Keratinocyte (primary cell): ENCODE measurements around the gene SC5D. TPM values are rescaled to one million over a fixed set of nuclear protein-coding genes. Genes with fewer than 3 reads are reported as not detected.
A peak's percentile ranks its signal among the peaks of the same experiment; 100 is the strongest.

Source experiments
- DNase-seq: peaks from one replicate; pipeline ENCODE4 v3.0.0-alpha.2; 2011; ENCODE audit warnings: low read depth, missing footprints, low spot score
- FAIRE-seq: peaks from 2 replicates; lab custom pipeline; 2011; peaks lifted over from hg19 to GRCh38; lab: Jason Lieb, UNC
- H2AFZ ChIP-seq: 2 replicates; pipeline ENCODE4 v1.6.0; 2012; ENCODE audit warnings: low read length, control low read depth, inconsistent platforms; ENCODE audit not compliant: control insufficient read depth
- H3K27ac ChIP-seq: 2 replicates; pipeline ENCODE4 v1.5.1; 2011; ENCODE audit warnings: low read length; ENCODE audit not compliant: control insufficient read depth, insufficient read depth
- H3K27me3 ChIP-seq: 3 replicates; pipeline ENCODE4 v1.6.0; 2011; ENCODE audit warnings: low read length; ENCODE audit not compliant: control insufficient read depth, insufficient read depth; ENCODE audit errors: extremely low read depth
- H3K36me3 ChIP-seq, 2 experiments: 2 replicates in 1 of 2; 3 replicates in 1 of 2; pipeline ENCODE4 v1.5.1; 2011; ENCODE audit warnings: low read length in 2 of 2, mild to moderate bottlenecking in 1 of 2; ENCODE audit not compliant: control insufficient read depth in 2 of 2, insufficient read depth in 2 of 2; ENCODE audit errors: extremely low read depth in 1 of 2
- H3K4me1 ChIP-seq: 3 replicates; pipeline ENCODE4 v1.5.1; 2011; ENCODE audit warnings: low read length; ENCODE audit not compliant: control insufficient read depth, insufficient read depth; ENCODE audit errors: extremely low read depth
- H3K4me2 ChIP-seq: 3 replicates; pipeline ENCODE4 v1.6.0; 2011; ENCODE audit warnings: low read depth, low read length; ENCODE audit not compliant: control insufficient read depth, insufficient read depth; ENCODE audit errors: extremely low read depth
- H3K4me3 ChIP-seq, 3 experiments: fragments of 200-600 bp in 1 of 3; sonication (generic) in 1 of 3; 2 replicates in 2 of 3; 3 replicates in 1 of 3; pipeline ENCODE4 v1.5.1; 2011 to 2016; ENCODE audit warnings: low read length in 3 of 3, mild to moderate bottlenecking in 3 of 3, control low read depth in 2 of 3, inconsistent platforms in 1 of 3, low read depth in 1 of 3, mixed read lengths in 1 of 3, mixed run types in 1 of 3, moderate library complexity in 1 of 3; ENCODE audit not compliant: control insufficient read depth in 2 of 3, insufficient read depth in 2 of 3; ENCODE audit errors: extremely low read depth in 1 of 3
- H3K79me2 ChIP-seq: 2 replicates; pipeline ENCODE4 v1.6.0; 2012; ENCODE audit warnings: low read length; ENCODE audit not compliant: control insufficient read depth, insufficient read depth
- H3K9ac ChIP-seq: 3 replicates; pipeline ENCODE4 v1.6.0; 2011; ENCODE audit warnings: low read length; ENCODE audit not compliant: control insufficient read depth, insufficient read depth; ENCODE audit errors: extremely low read depth
- H3K9me1 ChIP-seq: 3 replicates; pipeline ENCODE4 v1.6.0; 2011; ENCODE audit warnings: low read length; ENCODE audit not compliant: control insufficient read depth, insufficient read depth; ENCODE audit errors: extremely low read depth
- H3K9me3 ChIP-seq: 2 replicates; pipeline ENCODE4 v1.5.1; 2012; ENCODE audit warnings: low read depth, low read length; ENCODE audit not compliant: control insufficient read depth
- H4K20me1 ChIP-seq: 3 replicates; pipeline ENCODE4 v1.6.0; 2011; ENCODE audit warnings: low read length; ENCODE audit not compliant: control insufficient read depth, insufficient read depth; ENCODE audit errors: extremely low read depth
- EZH2 ChIP-seq: IDR thresholded peaks from one replicate; pipeline ENCODE4 v1.6.1; 2012; ENCODE audit warnings: inconsistent platforms, mild to moderate bottlenecking, low read length, moderate library complexity
- dilution Hi-C: fragments of 300-500 bp; cut with MboI; formaldehyde crosslinking; loops from one replicate; pipeline ENCODE4 v1.7.0; 2020; ENCODE audit warnings: low sequenced_read_pairs; ENCODE audit not compliant: extremely low pct_ligation_motif_present
- polyA minus RNA-seq, 3 experiments: library from RNA; depleted of rRNA, polyadenylated mRNA; stranded (reverse); fragments of >200 nt; gene quantifications; 1 replicate in 1 of 3; 2 replicates in 1 of 3; 3 replicates in 1 of 3; pipeline ENCODE4 v1.2.3, GENCODE V29; 2011
- polyA plus RNA-seq, 5 experiments: library from polyadenylated mRNA; depleted of rRNA in 3 of 5; stranded (reverse) in 3 of 5; stranded (forward) in 1 of 5; unstranded in 1 of 5; fragments of >200 nt; gene quantifications; 1 replicate in 1 of 5; 2 replicates in 3 of 5; 3 replicates in 1 of 5; pipeline versions ENCODE4 v1.2.1 to v1.2.3, GENCODE V29; 2011 to 2012; ENCODE audit warnings: missing spikeins in 2 of 5, low read depth in 1 of 5, low replicate concordance in 1 of 5
- TF ChIP-seq, protein P1 (sequence below), 3 experiments: IDR thresholded peaks in 1 of 3; conservative IDR thresholded peaks in 1 of 3; optimal IDR thresholded peaks in 1 of 3; 2 replicates in 2 of 3; 3 replicates in 1 of 3; pipeline versions ENCODE3 to v1.5.1; 2011; ENCODE audit warnings: low read length in 3 of 3, mild to moderate bottlenecking in 3 of 3, moderate library complexity in 2 of 3, control low read depth in 1 of 3, inconsistent platforms in 1 of 3; ENCODE audit not compliant: insufficient read depth in 2 of 3; ENCODE audit errors: extremely low read depth in 1 of 3

Gene SC5D, protein sequence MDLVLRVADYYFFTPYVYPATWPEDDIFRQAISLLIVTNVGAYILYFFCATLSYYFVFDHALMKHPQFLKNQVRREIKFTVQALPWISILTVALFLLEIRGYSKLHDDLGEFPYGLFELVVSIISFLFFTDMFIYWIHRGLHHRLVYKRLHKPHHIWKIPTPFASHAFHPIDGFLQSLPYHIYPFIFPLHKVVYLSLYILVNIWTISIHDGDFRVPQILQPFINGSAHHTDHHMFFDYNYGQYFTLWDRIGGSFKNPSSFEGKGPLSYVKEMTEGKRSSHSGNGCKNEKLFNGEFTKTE
- 112 to 273 TPM (median 259 TPM) in 3 replicates for polyA plus RNA-seq
- polyA plus RNA-seq (2011; ENCODE audit: low read depth): 20.6 TPM
- 60.9 and 114 TPM in 2 replicates for polyA plus RNA-seq (2011; cell fraction: cytosol; rRNA removed)
- polyA plus RNA-seq (2011; cell fraction: nucleus; rRNA removed): 163 and 241 TPM in 2 replicates
- polyA plus RNA-seq (2012; ENCODE audit: low replicate concordance): 99.9 and 119 TPM in 2 replicates
- polyA minus RNA-seq: 142 to 283 TPM (median 212 TPM) in 3 replicates
- polyA minus RNA-seq (2011; cell fraction: cytosol; rRNA and poly(A)+ RNA removed): 103 TPM
- polyA minus RNA-seq (2011; cell fraction: nucleus; rRNA and poly(A)+ RNA removed): 220 and 372 TPM in 2 replicates

DNA sequence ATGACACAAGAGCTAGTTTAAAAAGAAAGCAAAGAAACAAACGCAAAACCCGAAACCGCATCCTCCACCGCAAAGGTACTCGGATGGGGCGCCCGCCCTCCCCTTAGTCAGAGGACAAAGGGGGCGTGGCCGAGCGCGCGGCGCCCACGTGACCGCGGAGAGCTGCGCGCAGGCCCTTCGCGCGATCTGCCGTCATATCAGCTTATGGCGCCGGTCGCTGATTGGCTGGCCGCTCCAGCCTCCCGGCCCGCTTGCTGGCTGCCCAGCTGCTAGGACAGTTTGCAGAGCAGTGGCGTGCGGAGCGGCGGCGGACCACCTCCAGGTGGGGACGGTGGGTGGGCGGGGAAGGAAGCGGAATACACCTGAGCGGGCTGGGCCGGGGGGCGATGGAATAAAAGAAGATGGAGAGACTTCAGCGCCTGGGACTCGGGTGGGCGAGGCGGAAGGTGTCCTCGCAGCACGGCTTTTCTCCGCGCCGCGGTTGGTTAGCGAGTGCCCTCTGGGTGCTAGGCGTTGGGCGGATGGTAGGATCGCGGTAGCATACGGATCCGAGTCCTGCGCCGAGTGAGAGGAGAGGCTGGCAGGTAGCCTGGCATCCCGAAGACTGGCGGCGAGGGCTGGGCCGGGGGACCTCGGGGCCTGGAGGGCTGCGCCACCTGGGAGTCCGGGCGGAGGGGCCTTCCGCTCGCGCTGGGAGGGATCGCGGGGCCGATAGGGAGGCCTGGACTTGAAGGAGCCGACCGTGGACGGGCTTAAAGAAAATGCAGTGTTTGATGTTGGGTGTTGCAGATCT lies at the start of gene SC5D:
SC5D (plus strand) TSS at position 277 of the 793 bp plus-strand sequence. CDS start 10,605 bp downstream, outside the sequence.
- no peaks in the 10 kb centered on the region for H3K27me3 ChIP-seq
- peak within 1 kb of the TSS; percentile 100 for H3K4me2 ChIP-seq
- FAIRE-seq (peak; percentile 71), DNase-seq (peak; percentile 55)
- TF ChIP-seq, protein P1, sequence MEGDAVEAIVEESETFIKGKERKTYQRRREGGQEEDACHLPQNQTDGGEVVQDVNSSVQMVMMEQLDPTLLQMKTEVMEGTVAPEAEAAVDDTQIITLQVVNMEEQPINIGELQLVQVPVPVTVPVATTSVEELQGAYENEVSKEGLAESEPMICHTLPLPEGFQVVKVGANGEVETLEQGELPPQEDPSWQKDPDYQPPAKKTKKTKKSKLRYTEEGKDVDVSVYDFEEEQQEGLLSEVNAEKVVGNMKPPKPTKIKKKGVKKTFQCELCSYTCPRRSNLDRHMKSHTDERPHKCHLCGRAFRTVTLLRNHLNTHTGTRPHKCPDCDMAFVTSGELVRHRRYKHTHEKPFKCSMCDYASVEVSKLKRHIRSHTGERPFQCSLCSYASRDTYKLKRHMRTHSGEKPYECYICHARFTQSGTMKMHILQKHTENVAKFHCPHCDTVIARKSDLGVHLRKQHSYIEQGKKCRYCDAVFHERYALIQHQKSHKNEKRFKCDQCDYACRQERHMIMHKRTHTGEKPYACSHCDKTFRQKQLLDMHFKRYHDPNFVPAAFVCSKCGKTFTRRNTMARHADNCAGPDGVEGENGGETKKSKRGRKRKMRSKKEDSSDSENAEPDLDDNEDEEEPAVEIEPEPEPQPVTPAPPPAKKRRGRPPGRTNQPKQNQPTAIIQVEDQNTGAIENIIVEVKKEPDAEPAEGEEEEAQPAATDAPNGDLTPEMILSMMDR (optimal IDR thresholded peaks at IDR 0.05 in 1 of 3, IDR thresholded peaks at IDR 0.05 in 1 of 3, conservative IDR thresholded peaks at IDR 0.05 in 1 of 3; ENCODE audit: extremely low read depth in 1 of 3, insufficient read depth in 2 of 3, low read length in 3 of 3): no peak
- TF ChIP-seq EZH2: no peak
- H3K36me3 ChIP-seq: peaks cover 0 to 7% of the 10 kb centered on the region in 2 experiments
- no peaks in the 10 kb centered on the region for H4K20me1 ChIP-seq
- H3K9ac ChIP-seq: peak within 1 kb of the TSS; percentile 88
- dilution Hi-C loops: no loop called here
- H3K27ac ChIP-seq: peak within 1 kb of the TSS; percentile 86
- H3K4me3 ChIP-seq: peak within 1 kb of the TSS; percentile 82 to 97 (median 86)
- peaks cover 20% of the 10 kb centered on the region for H3K4me1 ChIP-seq
- H3K9me3 ChIP-seq: no peaks in the 10 kb centered on the region
- H2AFZ ChIP-seq: peak within 1 kb of the TSS; percentile 97
- peaks cover 51% of the 10 kb centered on the region for H3K79me2 ChIP-seq
- H3K9me1 ChIP-seq: peaks cover 2% of the 10 kb centered on the region

DNA sequence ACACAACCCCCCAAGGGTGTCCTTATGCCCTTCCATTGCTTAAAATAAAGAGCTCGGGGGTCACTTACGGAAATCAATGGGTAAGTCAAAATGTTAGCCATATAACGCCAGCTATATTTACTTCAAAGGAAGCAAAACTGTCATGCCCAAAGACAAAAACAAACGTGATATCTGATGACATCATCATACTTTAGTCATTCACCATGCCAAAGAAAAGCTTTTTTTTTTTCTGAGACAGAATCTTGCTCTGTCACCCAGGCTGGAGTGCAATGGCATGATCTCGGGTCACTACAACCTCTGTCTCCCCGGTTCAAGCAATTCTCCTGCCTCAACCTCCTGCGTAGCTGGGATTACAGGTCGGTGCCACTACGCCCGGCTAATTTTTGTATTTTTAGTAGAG lies 47.7 kb upstream of the SC5D start:
- no peaks in the 10 kb centered on the region for H3K9me3 ChIP-seq
- H3K9ac ChIP-seq: no peak overlapping the region
- DNase-seq (no peak), FAIRE-seq (no peak)
- H3K4me1 ChIP-seq: peaks cover 7% of the 10 kb centered on the region
- dilution Hi-C loops: no loop called here
- TF ChIP-seq, protein P1 (optimal IDR thresholded peaks at IDR 0.05 in 1 of 3, IDR thresholded peaks at IDR 0.05 in 1 of 3, conservative IDR thresholded peaks at IDR 0.05 in 1 of 3; ENCODE audit: extremely low read depth in 1 of 3, insufficient read depth in 2 of 3, low read length in 3 of 3): no peak
- no peak for TF ChIP-seq EZH2
- no peak overlapping the region for H3K4me2 ChIP-seq
- no peak overlapping the region for H3K4me3 ChIP-seq
- no peaks in the 10 kb centered on the region for H3K36me3 ChIP-seq
- no peak overlapping the region for H3K27ac ChIP-seq
- no peaks in the 10 kb centered on the region for H3K79me2 ChIP-seq
- peaks cover 3% of the 10 kb centered on the region for H3K27me3 ChIP-seq
- no peaks in the 10 kb centered on the region for H3K9me1 ChIP-seq
- no peak overlapping the region for H2AFZ ChIP-seq
- no peaks in the 10 kb centered on the region for H4K20me1 ChIP-seq
